ENCODE measurements around the gene LAMA2. TPM values are rescaled to one million over a fixed set of nuclear protein-coding genes. Genes with fewer than 3 reads are reported as not detected.
"Not testable (repeated sequence)": the region's sequence is repeated elsewhere in the genome, so short reads cannot be mapped to it uniquely, and the experiment has no call there.

The LAMA2 gene
- total RNA-seq, 1 donor from 2014 or later, result 0.65 TPM

DNA sequence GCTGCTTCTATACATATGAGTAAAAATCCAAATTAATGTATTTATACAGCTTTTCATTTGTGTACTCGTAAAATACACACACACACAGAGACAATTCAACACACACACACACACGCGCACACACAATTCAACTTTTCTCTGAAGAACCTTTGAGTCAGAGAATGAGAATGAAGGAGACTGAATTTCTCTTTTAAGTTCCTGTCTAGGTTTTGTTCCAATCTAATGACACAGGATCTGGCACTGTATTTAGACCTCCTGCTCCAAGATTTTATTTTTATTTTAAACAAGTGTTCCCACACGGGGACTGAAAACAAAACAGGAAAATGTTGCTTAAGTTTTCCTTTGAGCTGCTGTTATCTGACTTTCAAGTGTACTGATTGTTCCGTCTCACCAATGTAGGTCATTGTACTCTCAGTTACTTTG, 250.8 kb downstream of the LAMA2 start:
- H3K4me1 Mint-ChIP-seq (ENCODE audit: low read depth), result no peaks in the 10 kb centered on the region
- no peak for DNase-seq (ENCODE audit: low spot score)
- H3K4me3 Mint-ChIP-seq, result no peak overlapping the region
- H3K9me3 Mint-ChIP-seq, result no peaks in the 10 kb centered on the region
- no peak overlapping the region for H3K27ac Mint-ChIP-seq
- H3K27me3 Mint-ChIP-seq (ENCODE audit: insufficient read depth), result peaks cover 2% of the 10 kb centered on the region
- intact Hi-C loops (cut with micrococcal nuclease), result no loop called here
- no peaks in the 10 kb centered on the region for H3K36me3 Mint-ChIP-seq (ENCODE audit: low read depth)

DNA sequence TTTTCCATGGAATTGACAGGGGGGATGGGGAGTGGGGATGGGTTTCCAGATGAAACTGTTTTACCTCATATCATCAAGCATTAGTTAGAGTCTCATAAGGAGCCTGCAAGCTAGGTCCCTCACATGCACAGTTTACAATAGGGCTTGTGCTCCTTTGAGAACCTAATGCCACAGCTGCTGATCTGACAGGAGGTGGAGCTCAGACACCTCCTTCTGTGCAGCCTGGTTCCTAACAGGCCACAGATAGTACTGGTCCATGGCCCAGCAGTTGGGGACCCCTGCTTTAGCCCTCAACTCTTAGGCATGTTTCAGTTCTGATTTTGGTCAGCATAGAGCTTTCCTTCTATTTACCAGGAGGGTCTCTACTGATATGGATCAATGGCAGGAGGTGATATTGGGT, 251.6 kb downstream of the LAMA2 start:
- Mint-ChIP-seq H3K27ac (no peak overlapping the region), H3K9me3 (no peaks in the 10 kb centered on the region), H3K4me1 (ENCODE audit: low read depth) (no peaks in the 10 kb centered on the region), H3K36me3 (ENCODE audit: low read depth) (no peaks in the 10 kb centered on the region), H3K27me3 (ENCODE audit: insufficient read depth) (peaks cover 2% of the 10 kb centered on the region), H3K4me3 (no peak overlapping the region)
- intact Hi-C loops (cut with micrococcal nuclease), result no loop called here
- DNase-seq (ENCODE audit: low spot score), result no peak

DNA sequence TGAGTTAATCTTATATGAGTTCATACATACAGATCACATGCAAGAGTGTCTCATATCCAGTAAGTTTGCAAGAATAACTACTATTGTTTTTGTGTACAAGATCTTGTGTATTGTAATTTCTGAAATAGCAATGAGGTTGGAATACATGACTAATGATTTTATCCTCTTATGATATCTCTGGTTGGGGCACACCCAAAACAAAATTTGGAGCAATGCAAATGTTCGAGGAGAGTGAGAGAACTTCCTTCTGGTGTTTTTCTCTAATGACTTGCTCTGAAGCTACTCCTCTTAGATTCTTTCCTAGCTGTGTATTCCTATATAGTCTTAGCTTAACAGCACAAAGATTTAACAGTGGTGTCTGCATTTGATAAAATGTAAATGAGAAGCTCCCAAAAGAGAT, 252.5 kb downstream of the LAMA2 start:
- Mint-ChIP-seq H3K9me3 (no peaks in the 10 kb centered on the region), H3K36me3 (ENCODE audit: low read depth) (no peaks in the 10 kb centered on the region), H3K4me1 (ENCODE audit: low read depth) (no peaks in the 10 kb centered on the region), H3K27ac (no peak overlapping the region), H3K4me3 (no peak overlapping the region), H3K27me3 (ENCODE audit: insufficient read depth) (peaks cover 2% of the 10 kb centered on the region)
- no peak for DNase-seq (ENCODE audit: low spot score)
- intact Hi-C loops (cut with micrococcal nuclease), result no loop called here

DNA sequence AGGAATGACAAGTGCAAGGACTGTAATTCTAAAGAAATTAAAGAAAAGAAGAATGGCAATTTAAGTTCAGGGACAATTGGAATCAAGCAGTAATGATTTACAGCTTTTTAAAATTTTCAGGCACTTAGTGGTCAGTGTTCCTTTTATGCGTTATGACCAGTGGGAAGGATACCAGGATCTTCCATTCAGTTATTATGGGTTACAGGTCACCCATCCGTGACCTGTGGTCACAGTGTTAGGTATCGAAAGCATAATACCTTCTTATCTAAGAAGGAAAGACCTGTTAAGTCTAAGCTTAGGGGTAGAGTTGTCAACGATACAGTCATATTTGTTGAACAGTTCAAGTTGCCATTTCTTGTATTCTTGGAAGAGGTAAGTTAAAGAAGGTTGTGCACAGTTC, 253.8 kb downstream of the LAMA2 start:
- no peak for DNase-seq (ENCODE audit: low spot score)
- intact Hi-C loops (cut with micrococcal nuclease), result no loop called here
- Mint-ChIP-seq H3K4me1 (ENCODE audit: low read depth) (no peaks in the 10 kb centered on the region), H3K4me3 (no peak overlapping the region), H3K9me3 (no peaks in the 10 kb centered on the region), H3K36me3 (ENCODE audit: low read depth) (no peaks in the 10 kb centered on the region), H3K27ac (no peak overlapping the region), H3K27me3 (ENCODE audit: insufficient read depth) (peaks cover 2% of the 10 kb centered on the region)

DNA sequence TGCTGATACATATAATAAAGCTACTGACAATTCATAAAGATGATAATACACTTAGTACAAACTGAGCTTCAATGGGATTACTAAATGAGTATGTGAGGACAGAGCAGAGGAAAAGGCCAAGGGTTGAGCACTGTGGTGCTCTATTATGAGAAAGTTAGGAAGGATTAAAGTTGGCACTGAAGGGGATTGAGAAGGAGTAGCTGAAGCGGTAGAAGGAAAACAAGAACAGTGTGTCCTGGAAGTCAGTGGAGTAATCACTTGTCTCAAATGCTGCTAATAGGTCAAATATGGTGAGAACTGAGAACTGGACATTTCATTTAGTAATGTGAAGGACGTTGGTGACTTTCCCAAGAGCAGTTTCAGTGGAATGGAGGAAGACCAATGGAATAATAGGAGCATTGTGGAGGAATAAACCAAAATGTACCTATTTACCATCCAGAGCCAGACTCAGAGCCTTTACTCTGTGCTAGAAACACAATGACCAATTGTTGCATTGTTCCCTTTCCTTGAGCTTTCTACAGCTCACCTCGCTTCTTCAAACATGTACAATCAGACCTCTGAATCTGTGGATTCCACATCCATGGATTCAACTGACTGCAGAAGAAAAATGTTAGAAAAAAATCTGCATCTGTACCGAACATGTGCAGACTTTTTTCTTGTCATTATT, 255.9 kb downstream of the LAMA2 start:
- no peaks in the 10 kb centered on the region for H3K9me3 Mint-ChIP-seq
- no peaks in the 10 kb centered on the region for H3K4me1 Mint-ChIP-seq (ENCODE audit: low read depth)
- no peak overlapping the region for H3K4me3 Mint-ChIP-seq
- intact Hi-C loops (cut with micrococcal nuclease), result no loop called here
- H3K27ac Mint-ChIP-seq, result no peak overlapping the region
- H3K36me3 Mint-ChIP-seq (ENCODE audit: low read depth), result no peaks in the 10 kb centered on the region
- no peak for DNase-seq (ENCODE audit: low spot score)
- H3K27me3 Mint-ChIP-seq (ENCODE audit: insufficient read depth), result peaks cover 2% of the 10 kb centered on the region

DNA sequence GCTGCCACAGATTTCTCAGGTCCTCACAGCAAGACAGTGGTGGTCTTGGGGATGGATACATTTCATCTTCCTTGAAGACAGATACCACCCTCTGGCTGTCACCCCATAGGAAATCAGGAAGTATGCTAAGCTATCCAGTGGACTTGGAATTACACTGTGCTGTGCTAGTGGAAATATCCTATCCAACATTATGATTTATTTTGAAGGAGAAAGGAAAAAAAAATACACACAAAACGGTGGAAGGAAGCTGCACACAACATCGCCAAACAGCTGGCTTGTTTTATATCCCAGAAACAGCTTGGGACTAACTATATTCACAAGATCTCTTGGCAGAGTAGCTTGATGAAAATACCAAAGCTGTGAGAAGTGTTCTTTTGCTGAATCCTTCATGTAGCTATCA, 257.6 kb downstream of the LAMA2 start:
- DNase-seq (ENCODE audit: low spot score), result no peak
- Mint-ChIP-seq H3K4me1 (ENCODE audit: low read depth) (no peaks in the 10 kb centered on the region), H3K27ac (no peak overlapping the region), H3K27me3 (ENCODE audit: insufficient read depth) (peaks cover 2% of the 10 kb centered on the region), H3K4me3 (no peak overlapping the region), H3K36me3 (ENCODE audit: low read depth) (no peaks in the 10 kb centered on the region), H3K9me3 (no peaks in the 10 kb centered on the region)
- intact Hi-C loops (cut with micrococcal nuclease), result no loop called here

DNA sequence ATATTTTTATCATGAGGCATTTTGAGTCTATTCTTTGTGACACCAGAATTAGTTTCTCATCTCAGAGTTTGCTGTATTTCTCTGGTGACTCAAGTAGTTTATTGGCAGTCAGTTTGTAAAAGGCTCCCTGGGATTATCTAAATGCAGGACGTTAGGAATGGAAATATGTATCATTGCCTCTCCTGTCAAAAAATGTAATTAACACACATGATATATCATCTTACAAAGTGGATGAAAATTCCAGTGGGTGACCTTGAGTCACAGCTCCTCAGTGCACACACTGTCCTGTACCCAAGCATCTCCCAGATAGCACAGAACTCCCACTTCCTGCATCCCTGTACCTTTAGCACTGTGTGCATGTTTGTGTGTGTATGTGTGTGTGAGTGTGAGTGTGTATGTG, 258.6 kb downstream of the LAMA2 start:
- Mint-ChIP-seq H3K9me3 (no peaks in the 10 kb centered on the region), H3K27ac (no peak overlapping the region), H3K27me3 (ENCODE audit: insufficient read depth) (no peaks in the 10 kb centered on the region), H3K4me3 (no peak overlapping the region), H3K36me3 (ENCODE audit: low read depth) (no peaks in the 10 kb centered on the region), H3K4me1 (ENCODE audit: low read depth) (no peaks in the 10 kb centered on the region)
- intact Hi-C loops (cut with micrococcal nuclease), result no loop called here
- no peak for DNase-seq (ENCODE audit: low spot score)

DNA sequence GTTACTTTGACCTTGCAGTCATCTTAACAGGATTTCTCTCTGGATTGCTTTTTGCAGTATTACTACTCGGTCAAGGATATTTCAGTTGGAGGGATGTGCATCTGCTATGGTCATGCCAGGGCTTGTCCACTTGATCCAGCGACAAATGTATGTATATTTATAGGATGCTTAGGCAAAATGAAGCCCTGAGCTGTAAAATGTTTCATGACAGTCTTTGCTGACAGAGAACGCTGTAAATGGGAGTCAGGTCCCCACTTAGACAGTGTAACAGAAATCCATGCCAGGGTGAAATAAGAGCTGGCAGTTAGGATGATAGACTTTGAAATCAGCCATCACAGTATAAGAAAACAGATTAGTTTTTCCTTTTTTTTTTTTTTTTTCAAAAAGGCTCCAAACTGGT, 264.0 kb downstream of the LAMA2 start:
- no peaks in the 10 kb centered on the region for H3K36me3 Mint-ChIP-seq (ENCODE audit: low read depth)
- no peak overlapping the region for H3K27ac Mint-ChIP-seq
- no peaks in the 10 kb centered on the region for H3K4me1 Mint-ChIP-seq (ENCODE audit: low read depth)
- peaks cover 4% of the 10 kb centered on the region for H3K27me3 Mint-ChIP-seq (ENCODE audit: insufficient read depth)
- H3K9me3 Mint-ChIP-seq, result no peaks in the 10 kb centered on the region
- H3K4me3 Mint-ChIP-seq, result no peak overlapping the region
- intact Hi-C loops (cut with micrococcal nuclease), result no loop called here
- no peak for DNase-seq (ENCODE audit: low spot score)

DNA sequence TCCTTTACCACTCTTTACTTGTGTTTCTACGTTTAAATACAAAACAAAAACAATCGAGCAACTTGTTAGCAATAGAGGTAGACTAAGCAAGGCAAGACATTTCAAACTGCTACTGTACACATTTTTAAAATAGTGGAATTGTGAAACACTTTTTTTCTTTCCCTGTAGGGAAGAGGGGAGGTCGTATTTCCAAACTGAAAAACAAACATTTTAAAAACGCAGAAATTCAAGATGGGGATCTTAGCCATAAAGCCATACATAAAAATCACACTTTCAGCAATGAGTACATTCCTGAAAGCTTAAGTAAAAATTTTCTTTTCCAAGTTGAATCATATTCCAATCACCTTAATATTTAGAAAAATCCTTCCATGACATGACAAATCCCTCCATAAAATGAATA, 267.6 kb downstream of the LAMA2 start:
- H3K36me3 Mint-ChIP-seq (ENCODE audit: low read depth), result no peaks in the 10 kb centered on the region
- H3K9me3 Mint-ChIP-seq, result no peaks in the 10 kb centered on the region
- H3K4me1 Mint-ChIP-seq (ENCODE audit: low read depth), result no peaks in the 10 kb centered on the region
- no peak overlapping the region for H3K27ac Mint-ChIP-seq
- no peak for DNase-seq (ENCODE audit: low spot score)
- intact Hi-C loops (cut with micrococcal nuclease), result no loop called here
- H3K4me3 Mint-ChIP-seq, result no peak overlapping the region
- H3K27me3 Mint-ChIP-seq (ENCODE audit: insufficient read depth), result peaks cover 4% of the 10 kb centered on the region

DNA sequence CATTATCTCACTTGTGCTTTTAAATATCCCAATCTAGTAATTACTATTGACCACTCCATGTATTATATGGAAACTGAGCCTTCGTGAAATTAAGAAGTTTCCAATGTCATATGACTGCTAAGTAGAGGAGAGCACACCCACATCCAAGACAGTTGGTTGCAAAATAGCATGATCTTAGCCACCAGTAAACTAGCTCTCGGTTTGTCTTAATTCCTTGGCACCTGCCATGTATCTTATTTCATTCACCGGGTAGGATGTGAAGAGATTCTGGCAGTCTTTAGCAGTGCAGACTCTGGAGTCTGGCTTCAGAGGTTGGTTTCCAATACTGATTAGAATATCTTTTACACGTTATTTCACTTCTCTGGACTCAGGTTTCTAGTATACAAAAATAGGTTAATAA, 270.3 kb downstream of the LAMA2 start:
- Mint-ChIP-seq H3K9me3 (no peaks in the 10 kb centered on the region), H3K36me3 (ENCODE audit: low read depth) (no peaks in the 10 kb centered on the region), H3K4me1 (ENCODE audit: low read depth) (no peaks in the 10 kb centered on the region), H3K27ac (no peak overlapping the region), H3K4me3 (no peak overlapping the region), H3K27me3 (ENCODE audit: insufficient read depth) (peaks cover 4% of the 10 kb centered on the region)
- DNase-seq (ENCODE audit: low spot score), result no peak
- intact Hi-C loops (cut with micrococcal nuclease), result no loop called here

DNA sequence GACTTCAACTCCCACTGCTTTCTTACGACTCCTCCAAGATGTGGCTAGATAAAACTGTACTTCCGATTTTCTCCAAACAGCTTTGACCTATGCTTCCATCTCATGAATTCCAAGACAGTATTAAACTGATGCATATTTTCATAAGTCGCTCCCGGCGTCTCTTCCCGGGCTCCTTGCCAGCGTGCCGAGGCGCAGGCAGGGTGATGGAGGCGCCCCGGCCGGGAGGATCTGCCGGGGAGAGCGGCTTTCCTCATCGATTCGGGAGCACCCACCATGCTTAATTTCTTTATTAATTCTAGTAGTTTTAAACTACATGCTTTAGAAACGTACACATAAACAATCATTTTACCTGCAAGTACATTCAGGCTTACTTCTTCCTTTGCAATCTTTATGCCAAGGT, 276.3 kb downstream of the LAMA2 start:
- H3K27ac Mint-ChIP-seq; H3K27me3 Mint-ChIP-seq (ENCODE audit: insufficient read depth); intact Hi-C loops (cut with micrococcal nuclease); H3K4me1 Mint-ChIP-seq (ENCODE audit: low read depth); H3K9me3 Mint-ChIP-seq; DNase-seq (ENCODE audit: low spot score); H3K36me3 Mint-ChIP-seq (ENCODE audit: low read depth); H3K4me3 Mint-ChIP-seq: not testable (repeated sequence)

DNA sequence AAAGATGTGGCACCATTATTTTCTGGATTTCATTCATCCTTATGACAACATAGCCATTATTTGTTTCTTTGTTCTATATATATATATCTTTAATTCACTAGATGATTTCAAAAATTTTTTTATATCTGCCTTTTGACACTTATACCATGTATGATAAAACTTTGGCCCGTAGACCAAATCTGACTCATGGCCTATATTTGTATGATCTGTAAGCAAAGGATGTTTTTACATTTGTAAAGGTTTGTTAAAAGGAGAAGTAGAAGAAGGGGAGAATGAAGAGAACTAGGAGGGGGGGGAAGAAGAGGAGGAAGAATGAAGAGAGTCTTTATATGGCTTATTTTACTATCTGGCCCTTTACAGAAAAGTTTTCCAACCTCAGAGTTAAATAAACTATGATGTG, 279.7 kb downstream of the LAMA2 start:
- no peak overlapping the region for H3K4me3 Mint-ChIP-seq
- no peaks in the 10 kb centered on the region for H3K27me3 Mint-ChIP-seq (ENCODE audit: insufficient read depth)
- no peaks in the 10 kb centered on the region for H3K9me3 Mint-ChIP-seq
- no peaks in the 10 kb centered on the region for H3K36me3 Mint-ChIP-seq (ENCODE audit: low read depth)
- H3K4me1 Mint-ChIP-seq (ENCODE audit: low read depth), result no peaks in the 10 kb centered on the region
- no peak for DNase-seq (ENCODE audit: low spot score)
- intact Hi-C loops (cut with micrococcal nuclease), result no loop called here
- H3K27ac Mint-ChIP-seq, result no peak overlapping the region

DNA sequence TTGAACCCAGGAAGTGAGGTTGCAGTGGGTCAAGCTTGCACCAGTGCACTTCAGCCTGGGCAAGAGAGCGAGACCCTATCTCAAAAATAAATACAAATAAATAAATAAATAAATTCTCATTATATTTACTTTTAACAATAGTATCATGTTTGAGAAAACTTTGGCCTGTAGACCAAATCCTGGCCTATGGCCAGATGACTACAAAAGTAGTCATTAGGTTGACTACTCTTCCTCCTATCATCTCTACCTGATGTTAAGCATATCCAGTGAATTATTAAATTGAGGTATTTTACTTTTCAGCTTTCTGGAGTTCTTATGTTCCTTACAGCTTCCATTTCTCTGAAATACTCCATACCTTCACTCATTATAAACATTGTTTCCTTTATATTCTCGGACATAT, 280.6 kb downstream of the LAMA2 start:
- DNase-seq (ENCODE audit: low spot score), result no peak
- H3K9me3 Mint-ChIP-seq, result no peaks in the 10 kb centered on the region
- no peaks in the 10 kb centered on the region for H3K27me3 Mint-ChIP-seq (ENCODE audit: insufficient read depth)
- H3K36me3 Mint-ChIP-seq (ENCODE audit: low read depth), result no peaks in the 10 kb centered on the region
- no peak overlapping the region for H3K27ac Mint-ChIP-seq
- intact Hi-C loops (cut with micrococcal nuclease), result no loop called here
- H3K4me3 Mint-ChIP-seq, result no peak overlapping the region
- no peaks in the 10 kb centered on the region for H3K4me1 Mint-ChIP-seq (ENCODE audit: low read depth)

DNA sequence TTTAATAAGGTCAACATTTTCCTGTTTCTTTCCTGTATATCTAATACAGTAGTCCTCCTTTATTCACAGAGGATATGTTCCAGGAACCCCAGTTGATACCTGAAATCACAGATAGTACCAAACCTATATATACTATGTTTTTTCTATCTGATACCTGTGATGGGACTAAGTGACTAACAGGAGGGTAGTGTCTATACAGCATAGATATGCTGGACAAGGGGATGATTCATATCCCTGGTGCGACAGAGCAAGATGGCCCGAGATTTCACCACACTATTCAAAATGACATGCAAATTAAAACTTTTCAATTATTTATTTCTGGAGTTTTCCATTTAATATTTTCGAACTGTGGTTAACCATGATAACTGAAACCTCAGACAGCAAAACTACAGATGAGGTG, 281.1 kb downstream of the LAMA2 start:
- H3K36me3 Mint-ChIP-seq (ENCODE audit: low read depth), result no peaks in the 10 kb centered on the region
- H3K9me3 Mint-ChIP-seq, result no peaks in the 10 kb centered on the region
- H3K27ac Mint-ChIP-seq, result no peak overlapping the region
- no peaks in the 10 kb centered on the region for H3K4me1 Mint-ChIP-seq (ENCODE audit: low read depth)
- no peak overlapping the region for H3K4me3 Mint-ChIP-seq
- H3K27me3 Mint-ChIP-seq (ENCODE audit: insufficient read depth), result no peaks in the 10 kb centered on the region
- intact Hi-C loops (cut with micrococcal nuclease), result no loop called here
- no peak for DNase-seq (ENCODE audit: low spot score)
